ENCODE measurements around the gene CDH4. TPM values are rescaled to one million over a fixed set of nuclear protein-coding genes. Genes with fewer than 3 reads are reported as not detected.

Gene CDH4
- total RNA-seq, 4 donors from 2014 or later, result 0.71 to 4.2 (median 2.9) TPM

DNA sequence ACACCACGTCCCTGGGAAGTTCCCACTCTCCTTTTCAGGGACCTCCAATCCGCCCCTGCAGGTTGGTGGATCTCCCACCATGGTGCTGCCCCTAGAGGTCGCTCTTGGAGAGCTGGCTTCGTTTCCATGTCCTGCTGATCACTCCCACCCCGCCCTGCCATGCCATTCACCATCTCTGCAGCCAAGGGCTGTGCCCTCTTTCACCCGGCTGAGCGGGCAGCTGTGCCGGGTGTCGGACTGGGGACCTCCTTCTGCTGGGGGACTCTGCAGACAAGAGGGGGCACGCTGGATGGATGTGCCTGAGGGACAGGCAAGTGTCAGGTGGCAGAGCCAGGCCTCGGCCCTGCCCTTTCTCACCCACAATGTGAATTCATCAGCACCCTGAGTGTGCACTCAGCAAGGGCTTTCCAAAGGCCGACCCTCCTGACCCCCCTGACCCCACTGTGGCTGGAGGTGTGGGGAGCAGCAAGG, 347.0 kb downstream of the CDH4 start:
- 61 to 73% methylated on average over 8 to 11 of the region's 12 CpGs for WGBS, 2 donors
- H3K4me3 ChIP-seq (ENCODE audit: low read depth, poor library complexity, severe bottlenecking), result no peak overlapping the region
- intact Hi-C loops (cut with DNase I; ENCODE audit: low total_unique reads), result no loop called here
- no peak for TF ChIP-seq POLR2A (IDR thresholded peaks at IDR 0.05)
- TF ChIP-seq, protein P1, sequence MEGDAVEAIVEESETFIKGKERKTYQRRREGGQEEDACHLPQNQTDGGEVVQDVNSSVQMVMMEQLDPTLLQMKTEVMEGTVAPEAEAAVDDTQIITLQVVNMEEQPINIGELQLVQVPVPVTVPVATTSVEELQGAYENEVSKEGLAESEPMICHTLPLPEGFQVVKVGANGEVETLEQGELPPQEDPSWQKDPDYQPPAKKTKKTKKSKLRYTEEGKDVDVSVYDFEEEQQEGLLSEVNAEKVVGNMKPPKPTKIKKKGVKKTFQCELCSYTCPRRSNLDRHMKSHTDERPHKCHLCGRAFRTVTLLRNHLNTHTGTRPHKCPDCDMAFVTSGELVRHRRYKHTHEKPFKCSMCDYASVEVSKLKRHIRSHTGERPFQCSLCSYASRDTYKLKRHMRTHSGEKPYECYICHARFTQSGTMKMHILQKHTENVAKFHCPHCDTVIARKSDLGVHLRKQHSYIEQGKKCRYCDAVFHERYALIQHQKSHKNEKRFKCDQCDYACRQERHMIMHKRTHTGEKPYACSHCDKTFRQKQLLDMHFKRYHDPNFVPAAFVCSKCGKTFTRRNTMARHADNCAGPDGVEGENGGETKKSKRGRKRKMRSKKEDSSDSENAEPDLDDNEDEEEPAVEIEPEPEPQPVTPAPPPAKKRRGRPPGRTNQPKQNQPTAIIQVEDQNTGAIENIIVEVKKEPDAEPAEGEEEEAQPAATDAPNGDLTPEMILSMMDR (IDR thresholded peaks at IDR 0.05), result no peak
- DNase-seq (ENCODE audit: low spot score in 2 of 2), result no peak

DNA sequence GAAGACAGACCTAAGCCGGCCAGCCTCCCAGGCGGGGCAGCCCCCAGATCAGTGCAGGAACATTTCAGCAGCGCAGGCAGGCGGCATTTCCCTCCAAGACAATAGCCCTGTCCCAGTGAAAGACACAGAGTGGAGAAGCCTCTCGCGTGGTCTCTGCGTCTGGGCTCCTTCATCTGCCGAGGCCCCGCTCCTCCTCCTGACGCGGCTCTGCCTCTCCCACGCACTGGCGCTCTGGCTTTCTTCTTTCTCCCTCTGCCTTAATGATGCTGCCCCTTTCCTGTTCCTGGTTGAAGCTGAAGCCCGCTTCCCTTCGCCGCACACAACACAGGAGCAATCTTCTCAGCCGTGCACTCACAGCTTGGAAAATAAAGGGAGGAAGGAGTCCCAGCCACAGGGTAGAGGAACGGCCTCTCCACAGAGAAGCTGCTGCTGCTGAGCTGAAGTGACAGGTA, 347.5 kb downstream of the CDH4 start:
- no peak for DNase-seq (ENCODE audit: low spot score in 2 of 2)
- TF ChIP-seq POLR2A (IDR thresholded peaks at IDR 0.05), result no peak
- TF ChIP-seq, protein P1 (IDR thresholded peaks at IDR 0.05), result no peak
- no peak overlapping the region for H3K4me3 ChIP-seq (ENCODE audit: low read depth, poor library complexity, severe bottlenecking)
- 64 to 74% methylated on average over 18 of the region's 18 CpGs for WGBS, 2 donors
- intact Hi-C loops (cut with DNase I; ENCODE audit: low total_unique reads), result no loop called here

DNA sequence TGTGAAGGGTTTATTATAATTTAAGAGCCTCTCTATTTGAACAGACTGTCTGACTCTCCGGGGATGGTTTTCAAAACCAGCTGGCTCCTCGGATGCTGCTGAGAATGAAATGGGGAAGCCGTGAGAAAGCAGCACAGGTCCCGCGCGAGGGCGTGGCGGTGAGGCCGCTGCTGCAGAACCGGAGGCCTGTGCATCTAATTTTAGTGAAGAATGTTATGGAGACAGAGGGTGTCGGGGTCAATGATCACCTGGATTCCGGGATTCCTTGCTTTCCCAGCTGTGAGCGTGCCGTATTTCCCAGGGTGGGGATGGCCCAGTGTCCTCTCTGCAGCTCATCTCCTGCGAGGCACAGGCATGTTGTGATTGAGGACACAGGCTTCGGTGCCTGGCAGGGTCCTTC, 348.0 kb downstream of the CDH4 start:
- no peak overlapping the region for H3K4me3 ChIP-seq (ENCODE audit: low read depth, poor library complexity, severe bottlenecking)
- intact Hi-C loops (cut with DNase I; ENCODE audit: low total_unique reads), result no loop called here
- no peak for DNase-seq (ENCODE audit: low spot score in 2 of 2)
- WGBS, 2 donors, result 81 to 84% methylated on average over 16 of the region's 16 CpGs
- TF ChIP-seq, protein P1 (IDR thresholded peaks at IDR 0.05), result no peak
- TF ChIP-seq POLR2A (IDR thresholded peaks at IDR 0.05), result no peak

DNA sequence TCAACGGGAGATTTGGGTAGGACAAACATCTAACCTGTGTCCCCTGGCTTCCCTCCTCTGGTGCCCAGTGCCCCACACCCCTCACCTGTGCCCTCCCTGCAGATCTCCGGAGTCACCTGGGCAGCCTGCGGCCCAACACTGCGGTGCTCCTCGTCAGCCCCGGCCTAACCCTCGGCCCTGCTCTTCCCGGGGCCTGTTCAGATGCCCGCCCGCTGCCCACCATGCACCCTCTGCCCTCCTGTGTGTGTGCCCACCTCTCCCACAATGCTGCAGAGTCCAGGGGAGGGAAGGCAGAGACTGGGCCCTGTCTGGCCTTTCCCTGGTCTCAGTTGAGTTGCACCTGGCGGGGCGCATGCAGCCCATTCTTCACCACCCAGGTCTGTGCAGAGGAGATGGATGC, 349.3 kb downstream of the CDH4 start:
- H3K4me3 ChIP-seq (ENCODE audit: low read depth, poor library complexity, severe bottlenecking), result no peak overlapping the region
- intact Hi-C loops (cut with DNase I; ENCODE audit: low total_unique reads), result no loop called here
- DNase-seq (ENCODE audit: low spot score in 2 of 2), result no peak
- no peak for TF ChIP-seq POLR2A (IDR thresholded peaks at IDR 0.05)
- TF ChIP-seq, protein P1 (IDR thresholded peaks at IDR 0.05), result no peak
- 94 to 95% methylated on average over 12 of the region's 12 CpGs for WGBS, 2 donors

DNA sequence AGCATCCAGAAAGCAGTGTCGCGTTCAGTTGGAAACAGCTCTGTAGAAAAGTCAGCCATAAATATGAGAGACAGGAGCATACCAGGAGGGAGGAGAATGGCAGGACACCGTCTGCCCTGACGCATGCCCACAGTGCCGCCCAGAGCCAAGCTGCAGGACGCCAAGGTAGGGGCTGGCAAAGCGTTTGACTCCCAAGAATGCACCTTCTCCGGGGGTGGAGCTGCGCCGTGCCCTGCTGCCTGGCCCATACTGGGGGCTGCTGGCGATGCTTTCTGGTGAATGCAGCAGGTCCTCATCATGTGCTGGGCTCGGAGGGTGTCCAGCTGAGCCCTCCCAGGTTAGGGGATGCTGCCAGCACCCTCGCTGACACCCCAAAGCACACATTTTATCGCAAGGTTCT, 349.8 kb downstream of the CDH4 start:
- TF ChIP-seq, protein P1 (IDR thresholded peaks at IDR 0.05), result no peak
- no peak for TF ChIP-seq POLR2A (IDR thresholded peaks at IDR 0.05)
- intact Hi-C loops (cut with DNase I; ENCODE audit: low total_unique reads), result no loop called here
- no peak overlapping the region for H3K4me3 ChIP-seq (ENCODE audit: low read depth, poor library complexity, severe bottlenecking)
- 85 to 88% methylated on average over 14 of the region's 14 CpGs for WGBS, 2 donors
- DNase-seq (ENCODE audit: low spot score in 2 of 2), result no peak

DNA sequence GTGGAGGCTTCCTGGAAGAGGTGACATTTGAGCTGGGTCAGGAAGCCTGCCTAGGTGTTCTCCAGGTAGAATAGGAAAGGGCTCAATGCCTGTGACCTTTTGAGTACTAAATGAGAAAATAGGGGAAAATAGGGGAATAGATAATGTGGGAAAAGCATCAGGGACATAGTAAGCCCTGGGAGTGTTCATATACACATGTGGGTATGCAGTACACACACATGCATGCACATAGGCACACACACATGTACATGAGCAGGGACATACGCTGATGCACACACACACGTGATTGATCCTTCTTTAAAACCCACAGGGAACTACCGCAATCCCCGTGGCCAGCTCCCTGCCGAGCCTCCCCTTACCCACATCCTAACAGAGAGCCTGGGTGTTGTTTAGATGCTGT, 351.7 kb downstream of the CDH4 start:
- intact Hi-C loops (cut with DNase I; ENCODE audit: low total_unique reads), result no loop called here
- 89 to 93% methylated on average over 5 of the region's 5 CpGs for WGBS, 2 donors
- no peak overlapping the region for H3K4me3 ChIP-seq (ENCODE audit: low read depth, poor library complexity, severe bottlenecking)
- TF ChIP-seq POLR2A (IDR thresholded peaks at IDR 0.05), result no peak
- TF ChIP-seq, protein P1 (IDR thresholded peaks at IDR 0.05), result no peak
- no peak for DNase-seq (ENCODE audit: low spot score in 2 of 2)
